KOPT-K1 (cell line): ENCODE data around the gene ZNF605.
"Not testable (repeated sequence)": the region's sequence is repeated elsewhere in the genome, so short reads cannot be mapped to it uniquely, and the experiment has no call there.

ENCODE experiments used
- H3K27ac ChIP-seq: fragments of 200-600 bp; sonication (generic); 2 replicates; pipeline ENCODE4 v1.5.1; 2016; ENCODE audit warnings: antibody characterized with exemption, mild to moderate bottlenecking, low read depth, low read length; ENCODE audit not compliant: poor library complexity, severe bottlenecking
- H3K36me3 ChIP-seq: fragments of 200-600 bp; sonication (generic); 2 replicates; pipeline ENCODE4 v1.5.1; 2017; ENCODE audit warnings: antibody characterized with exemption, mild to moderate bottlenecking, low read length, moderate library complexity; ENCODE audit not compliant: insufficient read depth
- H3K9me3 ChIP-seq: fragments of 200-600 bp; sonication (generic); 2 replicates; pipeline ENCODE4 v1.5.1; 2017; ENCODE audit warnings: antibody characterized with exemption, low read length, mild to moderate bottlenecking; ENCODE audit not compliant: insufficient read depth, poor library complexity, severe bottlenecking

ZNF605 gene

GRCh38 chr12:132956011-132956788 is at the start of gene ZNF605:
ZNF605 (minus strand) TSS chr12:132956306; CDS start chr12:132945635, 10,671 bp downstream.
- Histone ChIP-seq H3K27ac (peak within 1 kb of the TSS; percentile 85), H3K9me3 (peaks cover 56% of the 10 kb centered on the region), H3K36me3 (peaks cover 13% of the 10 kb centered on the region; the same call in 1 of the 2 replicates)

- H3K9me3 ChIP-seq = peaks cover 98% of the 10 kb centered on the region
- peaks cover 81% of the 10 kb centered on the region for H3K36me3 ChIP-seq
- no peak overlapping the region for H3K27ac ChIP-seq
Observed at GRCh38 chr12:132998741-132999140, 42.6 kb upstream of the ZNF605 start.

- Histone ChIP-seq H3K27ac (peak overlapping the region; percentile 69), H3K9me3 (peaks cover 69% of the 10 kb centered on the region), H3K36me3 (peaks cover 44% of the 10 kb centered on the region)
Observed at GRCh38 chr12:132986885-132987225, 30.7 kb upstream of the ZNF605 start.

GRCh38 chr12:132986001-132986884 is 30.1 kb upstream of the ZNF605 start, which contains the start of gene ZNF26:
ZNF26 (plus strand) TSS chr12:132986367; CDS start chr12:132986841, 474 bp downstream.
- peaks cover 62% of the 10 kb centered on the region for H3K9me3 ChIP-seq
- peak within 1 kb of the TSS; percentile 69 for H3K27ac ChIP-seq
- peaks cover 38% of the 10 kb centered on the region for H3K36me3 ChIP-seq

- H3K9me3 ChIP-seq = peaks cover 42% of the 10 kb centered on the region
- H3K36me3 ChIP-seq, H3K27ac ChIP-seq: not testable (repeated sequence)
Observed at GRCh38 chr12:132976870-132977269, 20.8 kb upstream of the ZNF605 start.

DNA sequence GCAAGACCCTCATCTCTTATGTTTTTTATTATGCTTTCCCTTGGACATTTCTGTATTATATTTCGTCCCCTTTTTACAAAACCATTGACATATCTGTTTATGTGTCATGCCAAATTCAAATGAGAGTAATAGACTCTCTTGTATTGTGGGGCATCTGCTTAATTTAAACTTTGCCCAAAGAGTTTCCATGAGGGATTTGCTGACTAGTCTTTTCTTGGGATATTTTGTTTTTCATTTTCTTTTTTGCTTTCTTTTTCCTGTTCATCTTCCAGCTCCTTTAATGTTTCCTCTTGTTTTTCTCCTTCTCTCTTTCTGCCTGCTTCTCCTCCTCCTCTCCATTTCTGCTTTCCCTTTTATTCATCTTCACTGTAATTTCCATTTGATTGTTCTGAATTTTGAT is 16.3 kb upstream of the ZNF605 start:
- Histone ChIP-seq H3K36me3 (no peaks in the 10 kb centered on the region; the same call in 1 of the 2 replicates), H3K9me3 (peaks cover 63% of the 10 kb centered on the region), H3K27ac (no peak overlapping the region)

DNA sequence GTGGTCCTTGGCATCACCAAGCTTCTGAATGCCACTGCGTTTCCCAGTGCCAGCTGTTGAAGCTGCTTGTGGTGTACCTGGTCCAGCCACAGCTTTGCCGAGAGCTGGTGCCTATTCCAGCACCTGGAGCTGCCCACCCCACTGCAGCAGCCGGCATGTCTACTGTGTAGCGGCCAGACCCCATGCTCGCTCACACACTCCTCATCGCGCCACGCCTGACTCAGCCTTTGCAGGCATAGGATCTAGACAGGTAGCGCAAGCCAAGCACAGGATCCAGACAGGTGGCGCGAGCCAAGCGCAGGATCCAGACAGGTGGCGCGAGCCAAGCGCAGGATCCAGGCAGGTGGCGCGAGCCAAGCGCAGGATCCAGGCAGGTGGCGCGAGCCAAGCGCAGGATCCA is 11.6 kb upstream of the ZNF605 start:
- peaks cover 86% of the 10 kb centered on the region for H3K9me3 ChIP-seq
- H3K36me3 ChIP-seq = peaks cover 12% of the 10 kb centered on the region; the same call in 1 of the 2 replicates
- no peak overlapping the region for H3K27ac ChIP-seq

DNA sequence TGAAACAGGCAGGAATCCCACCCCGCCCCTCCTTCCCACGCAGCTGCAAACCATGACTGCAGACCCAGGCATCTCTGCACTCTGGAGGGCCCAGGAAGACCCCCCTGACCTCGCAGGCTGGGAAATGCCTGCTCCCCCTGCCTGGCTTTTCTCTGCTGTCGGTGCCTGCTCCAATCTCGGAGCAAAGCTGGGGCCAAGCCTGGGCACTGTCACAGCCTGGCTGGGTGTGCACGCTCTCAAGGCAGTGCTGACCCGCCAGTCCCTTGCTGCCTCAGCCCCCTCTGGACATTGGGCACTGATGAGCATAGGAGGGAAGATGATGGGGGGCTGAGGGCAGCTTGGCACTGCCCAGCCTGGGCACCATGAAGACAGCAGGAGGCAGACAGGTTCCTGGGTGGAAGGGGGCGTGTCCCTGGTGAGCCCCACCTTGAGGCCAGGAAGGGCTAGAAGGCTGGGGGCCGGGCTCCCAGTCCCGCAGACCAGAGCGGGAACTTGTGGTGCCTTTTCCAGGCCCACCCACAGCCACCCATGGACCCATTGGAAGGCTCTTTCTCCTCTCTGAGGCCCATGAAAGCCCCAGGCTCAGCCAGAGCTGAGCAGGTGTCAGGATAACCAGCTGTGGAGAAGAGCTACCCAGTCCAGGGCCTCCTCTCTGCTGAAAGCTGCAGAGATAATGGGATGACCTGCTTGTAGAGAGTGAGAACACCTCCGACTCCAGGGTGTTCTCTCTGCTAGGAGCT is 10.7 kb upstream of the ZNF605 start:
- peaks cover 15% of the 10 kb centered on the region; the same call in 1 of the 2 replicates for H3K36me3 ChIP-seq
- H3K27ac ChIP-seq = no peak overlapping the region
- peaks cover 87% of the 10 kb centered on the region for H3K9me3 ChIP-seq

GRCh38 chr12:132965796-132966195 is 9.7 kb upstream of the ZNF605 start:
- Histone ChIP-seq H3K36me3 (peaks cover 15% of the 10 kb centered on the region; the same call in 1 of the 2 replicates), H3K9me3 (peaks cover 95% of the 10 kb centered on the region), H3K27ac (no peak overlapping the region)

- peaks cover 15% of the 10 kb centered on the region; the same call in 1 of the 2 replicates for H3K36me3 ChIP-seq
- peaks cover 80% of the 10 kb centered on the region for H3K9me3 ChIP-seq
- H3K27ac ChIP-seq = not testable (repeated sequence)
Observed at GRCh38 chr12:132963947-132964346, 7.8 kb upstream of the ZNF605 start.

- peaks cover 13% of the 10 kb centered on the region; the same call in 1 of the 2 replicates for H3K36me3 ChIP-seq
- peaks cover 78% of the 10 kb centered on the region for H3K9me3 ChIP-seq
- H3K27ac ChIP-seq = not testable (repeated sequence)
Observed at GRCh38 chr12:132961790-132962189, 5.7 kb upstream of the ZNF605 start.

DNA sequence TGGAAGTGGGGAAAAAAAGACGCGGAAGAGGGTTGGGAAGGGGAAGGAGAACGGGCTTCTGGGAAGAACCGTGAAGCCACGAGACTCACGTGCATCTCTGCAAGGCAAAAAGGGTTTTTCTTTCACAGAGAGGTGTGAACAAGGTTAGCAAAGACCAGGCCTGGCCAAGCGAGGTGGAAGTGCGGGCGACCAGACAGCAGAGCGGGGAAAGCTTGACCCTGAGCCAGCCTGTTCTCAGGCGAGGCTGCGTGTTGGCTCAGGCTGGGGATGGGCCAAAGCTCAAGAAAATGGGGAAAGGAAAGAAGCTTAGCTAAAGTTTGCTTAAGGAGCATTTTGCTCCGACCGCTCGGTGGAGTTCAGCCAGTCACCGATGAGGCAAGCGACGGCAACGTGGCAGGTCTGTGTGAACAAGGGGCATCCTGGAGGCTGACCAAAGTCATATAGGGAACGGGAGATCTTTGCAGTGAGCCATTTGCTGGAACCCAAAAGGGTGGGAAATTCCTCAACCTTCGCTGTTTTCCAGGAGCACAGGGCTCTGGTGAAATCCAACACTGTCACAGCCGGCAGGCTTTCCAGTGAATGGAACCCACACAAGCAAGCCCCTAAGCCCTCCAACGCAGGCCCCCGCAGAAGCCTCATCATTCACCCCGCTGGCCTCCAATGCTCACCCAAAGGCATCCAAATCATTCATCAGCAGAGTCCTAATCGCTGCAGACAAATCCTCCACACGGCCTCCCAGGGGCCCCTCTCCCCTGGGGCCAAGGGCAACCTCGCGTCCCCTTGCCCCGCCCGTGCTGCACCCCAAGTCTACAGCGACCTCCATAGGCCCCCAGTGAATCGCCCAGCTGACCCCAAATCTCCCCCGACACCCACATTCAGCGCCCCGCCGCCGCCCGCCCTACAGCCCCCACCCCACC is 754 bp downstream of the ZNF605 start:
- Histone ChIP-seq H3K27ac (peak overlapping the region; percentile 85), H3K9me3 (peaks cover 58% of the 10 kb centered on the region)

GRCh38 chr12:132954471-132955048 is 1.5 kb downstream of the ZNF605 start:
- Histone ChIP-seq H3K9me3 (peaks cover 66% of the 10 kb centered on the region), H3K36me3 (peaks cover 28% of the 10 kb centered on the region), H3K27ac (peak overlapping the region; percentile 85)

More for the DNA sequence above, 754 bp downstream of the ZNF605 start:
- H3K36me3 ChIP-seq = peaks cover 20% of the 10 kb centered on the region; the same call in 1 of the 2 replicates
